ENCODE results near the gene PRDM16. TPM values are rescaled to one million over a fixed set of nuclear protein-coding genes. Genes with fewer than 3 reads are reported as not detected.

PRDM16 gene
- polyA plus RNA-seq, 1 experiment = 0.06 TPM

DNA sequence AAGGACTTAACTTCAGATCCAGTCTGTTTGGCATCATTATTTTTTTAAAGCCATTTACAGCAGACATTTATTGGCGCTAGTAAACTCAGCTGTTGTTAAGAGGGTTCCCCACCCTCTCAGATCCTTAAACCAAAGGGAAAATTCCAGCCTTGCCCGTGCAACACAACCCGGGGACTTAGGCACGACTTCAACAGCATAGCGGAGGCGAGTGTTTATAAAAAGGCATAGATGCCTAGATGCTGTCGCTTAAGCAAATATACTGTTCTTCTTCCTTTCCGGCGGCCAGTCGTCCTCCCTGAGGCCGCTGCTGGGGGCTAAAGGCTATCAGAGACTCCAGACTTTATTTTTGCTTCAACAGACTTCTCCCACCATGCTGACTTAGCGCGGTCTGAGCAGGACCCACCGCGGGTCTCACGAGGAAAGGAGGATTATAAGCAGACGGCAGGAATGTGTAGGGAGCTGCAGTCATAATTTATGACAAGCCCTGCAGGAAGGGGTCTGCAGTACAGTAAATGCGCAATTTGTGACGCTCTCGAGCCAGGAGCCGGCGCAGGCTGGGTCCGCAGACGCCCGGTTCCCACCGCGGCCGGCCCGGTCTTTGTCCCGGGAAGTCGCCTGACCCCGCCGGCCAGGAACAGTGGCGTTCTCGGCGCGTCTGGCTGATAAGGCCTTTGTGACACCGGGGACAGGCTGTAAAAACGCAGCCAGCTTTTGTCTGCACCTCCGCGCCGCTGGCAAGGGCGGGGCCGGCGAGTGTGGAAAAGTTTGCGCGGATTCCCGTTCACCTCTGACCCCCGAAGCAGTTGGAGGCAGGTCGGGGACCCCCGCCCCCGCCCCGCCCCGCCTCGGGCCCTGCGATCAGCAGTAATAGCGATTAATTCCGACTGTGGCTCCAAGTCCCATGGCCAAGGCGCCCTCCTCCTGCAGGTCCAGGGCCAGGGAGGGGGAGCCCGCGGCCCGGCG, 324.3 kb downstream of the PRDM16 start:
- CTCF ChIA-PET = no interaction called here
- Histone ChIP-seq H3K9me3 (ENCODE audit: control insufficient read depth, insufficient read depth, low read length) (no peaks in the 10 kb centered on the region; the same call in 1 of the 2 replicates), H3K4me3 (ENCODE audit: low read depth, low read length) (no peak overlapping the region), H3K27ac (ENCODE audit: low read depth, low read length) (no peak overlapping the region), H3K27me3 (ENCODE audit: control insufficient read depth, insufficient read depth, low read length) (peaks cover 44% of the 10 kb centered on the region)
- no peak for DNase-seq (ENCODE audit: low read depth, low spot score)
- TF ChIP-seq, protein P1, sequence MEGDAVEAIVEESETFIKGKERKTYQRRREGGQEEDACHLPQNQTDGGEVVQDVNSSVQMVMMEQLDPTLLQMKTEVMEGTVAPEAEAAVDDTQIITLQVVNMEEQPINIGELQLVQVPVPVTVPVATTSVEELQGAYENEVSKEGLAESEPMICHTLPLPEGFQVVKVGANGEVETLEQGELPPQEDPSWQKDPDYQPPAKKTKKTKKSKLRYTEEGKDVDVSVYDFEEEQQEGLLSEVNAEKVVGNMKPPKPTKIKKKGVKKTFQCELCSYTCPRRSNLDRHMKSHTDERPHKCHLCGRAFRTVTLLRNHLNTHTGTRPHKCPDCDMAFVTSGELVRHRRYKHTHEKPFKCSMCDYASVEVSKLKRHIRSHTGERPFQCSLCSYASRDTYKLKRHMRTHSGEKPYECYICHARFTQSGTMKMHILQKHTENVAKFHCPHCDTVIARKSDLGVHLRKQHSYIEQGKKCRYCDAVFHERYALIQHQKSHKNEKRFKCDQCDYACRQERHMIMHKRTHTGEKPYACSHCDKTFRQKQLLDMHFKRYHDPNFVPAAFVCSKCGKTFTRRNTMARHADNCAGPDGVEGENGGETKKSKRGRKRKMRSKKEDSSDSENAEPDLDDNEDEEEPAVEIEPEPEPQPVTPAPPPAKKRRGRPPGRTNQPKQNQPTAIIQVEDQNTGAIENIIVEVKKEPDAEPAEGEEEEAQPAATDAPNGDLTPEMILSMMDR (IDR thresholded peaks at IDR 0.05; ENCODE audit: low read depth, low read length) = no peak
- POLR2A ChIA-PET = no interaction called here

DNA sequence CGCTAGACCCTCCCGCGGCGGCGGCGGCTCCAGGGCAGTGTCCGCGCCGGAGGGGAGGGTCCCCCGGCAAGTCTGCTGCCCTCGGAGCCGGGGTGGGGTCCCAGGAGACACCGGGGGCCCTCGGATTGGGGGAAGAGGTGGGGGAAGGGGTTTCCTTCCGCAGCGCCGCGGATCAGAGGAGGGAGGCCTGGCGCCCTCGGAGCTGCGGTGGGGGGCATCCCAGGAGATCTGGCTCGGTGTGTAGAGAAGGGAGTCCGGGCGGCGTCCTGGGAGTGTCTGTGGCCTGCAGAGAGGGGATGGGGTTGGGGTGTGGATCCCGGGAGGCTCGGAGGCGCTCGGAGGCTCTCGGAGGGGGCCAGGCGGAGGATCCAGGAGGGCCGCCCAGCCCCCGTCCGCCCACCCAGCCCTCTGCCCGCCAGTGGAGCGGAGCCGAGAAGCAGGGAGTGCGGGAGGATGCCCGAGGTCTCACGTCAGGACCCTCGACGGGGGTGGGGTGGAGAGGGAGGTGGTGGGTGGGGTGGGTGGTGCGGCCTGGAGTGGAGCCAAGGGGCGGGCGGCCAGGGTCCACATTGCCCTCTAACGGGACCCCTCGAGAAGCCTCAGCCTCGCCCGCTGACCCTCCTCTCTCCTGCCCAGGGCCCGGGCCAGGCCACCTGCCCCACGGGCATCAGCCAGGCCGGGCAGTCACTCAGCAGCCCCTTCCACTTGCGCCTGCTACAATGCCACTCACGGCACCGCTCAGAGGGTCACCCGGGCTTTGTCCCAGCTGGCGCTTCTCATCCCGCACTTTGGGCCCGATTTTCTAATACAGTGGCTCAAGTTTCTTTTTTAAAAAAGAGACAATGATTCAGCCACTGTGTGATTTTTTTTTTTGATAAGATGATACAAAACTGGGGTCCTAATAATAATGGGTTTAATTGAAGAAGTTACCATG, 325.3 kb downstream of the PRDM16 start:
- no peak overlapping the region for H3K27ac ChIP-seq (ENCODE audit: low read depth, low read length)
- H3K9me3 ChIP-seq (ENCODE audit: control insufficient read depth, insufficient read depth, low read length) = no peaks in the 10 kb centered on the region; the same call in 1 of the 2 replicates
- DNase-seq (ENCODE audit: low read depth, low spot score) = no peak
- no peak overlapping the region for H3K4me3 ChIP-seq (ENCODE audit: low read depth, low read length)
- ChIA-PET POLR2A (no interaction called here), CTCF (no interaction called here)
- TF ChIP-seq, protein P1 (IDR thresholded peaks at IDR 0.05; ENCODE audit: low read depth, low read length) = no peak
- H3K27me3 ChIP-seq (ENCODE audit: control insufficient read depth, insufficient read depth, low read length) = peaks cover 40% of the 10 kb centered on the region

DNA sequence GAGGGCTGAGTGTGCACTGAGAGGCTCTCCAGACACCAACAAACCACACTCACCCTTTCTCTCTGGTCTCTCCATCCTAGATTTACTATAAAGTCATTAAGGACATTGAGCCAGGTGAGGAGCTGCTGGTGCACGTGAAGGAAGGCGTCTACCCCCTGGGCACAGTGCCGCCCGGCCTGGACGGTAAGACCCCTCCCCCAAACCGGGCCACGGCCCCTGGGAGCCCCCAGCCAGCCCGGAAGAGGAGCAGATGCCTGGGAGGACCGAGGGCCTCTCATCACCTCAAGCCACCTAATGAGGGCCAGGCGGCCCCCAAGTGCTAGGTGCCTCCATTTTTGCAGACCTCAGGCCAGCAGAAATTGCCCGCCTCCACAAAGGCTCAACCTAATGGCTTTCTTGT, 327.4 kb downstream of the PRDM16 start:
- H3K9me3 ChIP-seq (ENCODE audit: control insufficient read depth, insufficient read depth, low read length) = no peaks in the 10 kb centered on the region; the same call in 1 of the 2 replicates
- DNase-seq (ENCODE audit: low read depth, low spot score) = no peak
- POLR2A ChIA-PET = no interaction called here
- H3K27me3 ChIP-seq (ENCODE audit: control insufficient read depth, insufficient read depth, low read length) = peaks cover 40% of the 10 kb centered on the region
- H3K27ac ChIP-seq (ENCODE audit: low read depth, low read length) = no peak overlapping the region
- no peak overlapping the region for H3K4me3 ChIP-seq (ENCODE audit: low read depth, low read length)
- CTCF ChIA-PET = no interaction called here
- TF ChIP-seq, protein P1 (IDR thresholded peaks at IDR 0.05; ENCODE audit: low read depth, low read length) = no peak

DNA sequence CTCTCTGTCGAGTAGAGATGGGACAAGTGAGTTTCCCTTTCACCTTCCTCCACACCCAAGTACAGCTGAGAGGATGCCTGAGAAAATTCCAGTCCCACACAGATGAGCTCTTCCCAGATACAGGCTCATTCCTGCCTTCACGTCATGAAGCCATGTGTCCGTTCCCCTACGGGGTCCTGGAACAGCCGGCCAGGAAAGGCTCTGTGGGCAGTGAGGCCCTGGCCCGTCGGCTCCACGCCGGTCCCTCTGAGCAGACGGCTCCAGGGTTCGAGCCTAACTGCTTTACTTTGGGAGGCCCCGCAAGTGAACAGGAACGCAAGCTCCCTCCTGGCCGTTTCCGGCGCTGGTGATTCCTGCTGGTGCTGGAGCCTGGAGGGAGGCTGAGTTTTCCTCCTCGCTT, 328.3 kb downstream of the PRDM16 start:
- Histone ChIP-seq H3K27me3 (ENCODE audit: control insufficient read depth, insufficient read depth, low read length) (peaks cover 32% of the 10 kb centered on the region), H3K9me3 (ENCODE audit: control insufficient read depth, insufficient read depth, low read length) (peaks cover under 1% of the 10 kb centered on the region; the same call in 1 of the 2 replicates), H3K4me3 (ENCODE audit: low read depth, low read length) (no peak overlapping the region), H3K27ac (ENCODE audit: low read depth, low read length) (no peak overlapping the region)
- CTCF ChIA-PET = no interaction called here
- POLR2A ChIA-PET = no interaction called here
- TF ChIP-seq, protein P1 (IDR thresholded peaks at IDR 0.05; ENCODE audit: low read depth, low read length) = no peak
- DNase-seq (ENCODE audit: low read depth, low spot score) = no peak

All from AG04450 (cell line).